GM18909 (cell line): Measurements from ENCODE around the gene RBM17.
"Not testable (repeated sequence)": the region's sequence is repeated elsewhere in the genome, so short reads cannot be mapped to it uniquely, and the experiment has no call there.

Source experiments
- ATAC-seq: cut with Tn5 transposase; IDR thresholded peaks from one replicate; pipeline ENCODE4 v1.9.1; 2021; ENCODE audit warnings: mild to moderate bottlenecking; ENCODE audit not compliant: unreplicated experiment, poor library complexity

RBM17 gene

DNA sequence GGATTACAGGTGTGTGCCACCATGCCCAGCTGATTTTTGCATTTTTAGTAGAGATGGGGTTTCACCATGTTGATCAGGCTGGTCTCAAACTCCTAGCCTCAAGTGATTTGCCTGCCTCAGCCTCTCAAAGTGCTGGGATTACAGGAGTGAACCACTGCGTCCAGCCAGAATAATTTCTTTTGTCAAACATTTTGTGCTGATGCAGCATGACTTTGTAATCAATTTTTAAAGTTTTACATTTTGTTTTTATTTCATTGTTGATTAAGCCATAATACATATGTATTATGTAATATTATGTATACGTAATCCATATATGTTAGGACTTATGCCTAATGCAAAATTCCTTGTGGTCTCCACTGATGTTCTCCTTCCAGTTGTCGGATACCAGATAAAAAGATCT is 18.8 kb downstream of the RBM17 start:
- ATAC-seq = not testable (repeated sequence)

DNA sequence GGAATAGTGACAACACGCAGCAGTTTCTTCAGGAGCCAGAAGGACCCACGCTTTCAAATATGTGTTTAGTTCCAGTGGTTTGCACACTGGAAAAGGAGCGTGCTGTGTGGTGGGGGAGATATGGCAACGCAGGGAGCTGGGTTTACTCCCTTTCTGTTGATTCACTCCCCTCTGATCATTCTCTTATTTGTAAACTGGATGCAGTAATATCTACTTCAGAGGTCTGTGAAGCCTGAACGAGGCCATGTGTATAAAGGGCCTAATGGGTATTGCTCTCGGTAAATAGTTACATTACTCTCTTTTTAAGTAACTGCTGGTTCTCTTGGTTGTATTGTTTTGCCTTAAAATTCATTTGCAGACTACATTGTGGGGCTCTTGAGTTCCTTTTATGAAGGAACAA is 19.2 kb downstream of the RBM17 start:
- no peak for ATAC-seq

DNA sequence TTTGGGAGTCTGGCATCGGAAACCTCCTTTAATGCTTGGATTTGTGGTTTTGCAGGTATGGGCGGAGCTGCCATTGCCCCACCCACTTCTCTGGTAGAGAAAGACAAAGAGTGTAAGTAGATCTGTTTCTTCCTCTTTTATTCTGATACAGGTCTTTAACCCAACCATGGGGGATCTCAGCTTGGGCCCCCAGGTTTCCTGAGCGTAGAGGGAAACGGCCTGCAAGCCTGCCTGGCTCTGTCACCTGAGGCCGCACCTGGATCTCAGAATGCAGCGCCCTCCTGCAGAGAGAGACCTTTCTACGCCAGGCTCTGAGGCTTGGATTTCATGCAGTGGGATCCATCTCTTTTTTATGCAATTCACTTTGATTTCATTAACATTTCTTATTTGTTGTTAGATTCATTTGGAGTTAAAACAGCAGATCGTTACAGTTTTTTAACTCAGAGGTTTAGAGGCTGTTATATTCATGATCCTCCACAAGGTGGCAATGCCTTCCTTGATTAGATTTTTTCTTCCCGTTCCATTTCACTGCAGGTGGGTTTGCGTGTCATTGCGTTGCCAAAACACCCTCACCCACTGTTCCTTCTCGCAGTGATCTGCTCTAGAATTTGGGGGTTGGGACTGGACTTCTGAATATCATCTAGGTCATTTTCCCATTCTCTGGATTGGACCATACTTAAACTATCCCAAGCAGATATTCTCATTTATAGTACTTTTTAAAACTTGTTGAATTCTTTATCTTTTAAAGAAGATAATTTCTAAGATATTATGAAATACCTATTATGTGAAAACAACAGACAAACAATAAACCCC is 20.0 kb downstream of the RBM17 start:
- ATAC-seq = no peak

DNA sequence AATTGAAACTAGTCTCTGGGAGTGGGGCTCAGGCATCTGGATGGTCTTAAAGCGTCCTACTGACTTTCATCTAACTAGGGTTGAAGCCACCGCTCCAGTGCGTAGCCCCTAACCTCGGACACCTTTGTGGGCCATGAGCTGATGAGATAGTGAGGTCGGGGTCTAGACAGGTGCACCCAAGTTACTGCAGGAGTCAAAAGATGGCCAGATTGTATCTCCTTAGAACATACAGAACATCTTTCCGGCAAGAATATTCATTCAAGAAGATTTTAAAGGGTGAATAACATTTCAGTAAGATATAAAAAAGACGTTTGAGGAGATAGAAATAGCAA is 20.6 kb downstream of the RBM17 start:
- no peak for ATAC-seq

DNA sequence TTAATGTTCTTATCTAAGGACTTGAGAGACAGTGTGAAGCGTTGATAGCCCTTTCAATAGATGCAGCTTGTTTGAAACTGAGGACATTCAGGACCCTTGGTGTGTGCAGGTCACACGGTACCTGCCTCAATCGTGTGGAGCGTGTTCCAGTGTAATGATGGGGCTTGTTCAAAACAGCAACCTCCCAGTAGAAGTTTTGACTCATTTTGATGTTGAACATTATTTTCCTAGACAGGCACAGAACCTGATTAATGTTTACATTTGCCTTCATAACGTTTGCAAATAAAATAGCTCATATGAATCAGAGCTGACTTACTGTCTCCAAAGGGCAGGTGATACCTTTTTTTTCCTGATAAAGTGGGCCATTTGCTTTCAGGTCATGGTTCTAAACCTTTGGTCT is 21.3 kb downstream of the RBM17 start:
- no peak for ATAC-seq

DNA sequence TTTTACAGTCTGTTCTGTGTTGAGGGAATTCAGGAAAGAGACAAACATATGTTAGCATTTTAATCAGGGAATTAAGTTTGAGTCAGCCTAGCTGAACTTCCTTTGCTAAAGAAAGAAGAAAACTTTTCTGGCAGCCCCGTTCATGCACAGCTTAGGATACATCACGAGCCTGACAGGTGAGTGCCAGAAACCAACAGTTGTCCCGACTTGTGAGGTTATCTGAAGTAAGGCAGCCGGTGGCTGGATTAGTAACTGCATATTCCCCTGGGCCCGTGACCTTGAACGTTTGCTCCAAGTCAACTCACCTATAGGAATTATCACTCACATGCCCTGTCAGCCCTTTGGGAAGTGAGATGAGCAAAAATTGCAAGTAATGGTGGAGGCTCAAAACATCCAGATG is 24.1 kb downstream of the RBM17 start:
- ATAC-seq = no peak

DNA sequence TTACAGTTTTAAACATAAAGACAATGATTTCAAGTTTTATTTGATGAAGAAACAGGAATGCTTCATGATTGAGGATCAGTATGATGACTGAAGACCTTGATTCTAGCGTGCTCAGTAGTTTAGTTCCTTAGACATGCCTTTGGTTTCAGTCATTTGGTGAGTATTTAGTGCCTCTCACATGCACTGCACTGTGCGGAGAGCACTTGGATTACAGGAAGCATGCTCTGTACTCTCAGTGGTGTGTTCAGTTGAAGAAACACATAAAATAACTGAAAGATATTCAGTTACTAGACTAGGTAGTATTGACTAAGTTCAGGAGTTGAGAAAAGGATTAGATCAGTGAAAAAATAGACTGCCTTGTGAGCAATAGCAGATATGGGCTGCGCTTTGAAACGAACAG is 25.5 kb downstream of the RBM17 start:
- ATAC-seq = no peak

DNA sequence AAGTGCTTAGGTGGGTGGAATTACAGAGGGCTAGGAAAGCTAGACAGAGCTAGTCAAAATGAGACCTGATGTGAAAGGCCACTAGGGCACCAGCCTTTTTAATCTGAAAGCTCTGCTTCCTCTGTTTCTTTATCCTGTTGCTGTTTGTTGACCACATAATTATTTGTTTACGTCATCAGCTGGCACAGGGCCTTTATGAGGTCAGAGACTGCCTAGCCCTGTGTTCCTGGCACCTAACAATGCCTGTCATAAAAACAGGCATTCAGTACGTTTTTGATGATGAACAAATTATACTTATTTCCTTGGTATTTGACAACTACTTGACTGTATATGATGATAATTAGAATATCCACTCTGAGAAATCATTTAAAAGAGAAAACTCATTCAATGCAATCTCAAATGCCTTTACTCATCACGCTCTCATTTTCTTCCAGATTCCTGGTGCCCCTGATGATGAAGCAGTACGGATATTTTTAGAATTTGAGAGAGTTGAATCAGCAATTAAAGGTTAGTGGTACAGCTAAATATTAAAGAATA is 26.0 kb downstream of the RBM17 start:
- ATAC-seq = no peak

DNA sequence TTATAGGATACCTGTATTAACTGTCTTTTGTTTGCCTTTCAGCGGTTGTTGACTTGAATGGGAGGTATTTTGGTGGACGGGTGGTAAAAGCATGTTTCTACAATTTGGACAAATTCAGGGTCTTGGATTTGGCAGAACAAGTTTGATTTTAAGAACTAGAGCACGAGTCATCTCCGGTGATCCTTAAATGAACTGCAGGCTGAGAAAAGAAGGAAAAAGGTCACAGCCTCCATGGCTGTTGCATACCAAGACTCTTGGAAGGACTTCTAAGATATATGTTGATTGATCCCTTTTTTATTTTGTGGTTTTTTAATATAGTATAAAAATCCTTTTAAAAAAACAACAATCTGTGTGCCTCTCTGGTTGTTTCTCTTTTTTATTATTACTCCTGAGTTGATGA is 26.6 kb downstream of the RBM17 start:
- ATAC-seq = no peak

DNA sequence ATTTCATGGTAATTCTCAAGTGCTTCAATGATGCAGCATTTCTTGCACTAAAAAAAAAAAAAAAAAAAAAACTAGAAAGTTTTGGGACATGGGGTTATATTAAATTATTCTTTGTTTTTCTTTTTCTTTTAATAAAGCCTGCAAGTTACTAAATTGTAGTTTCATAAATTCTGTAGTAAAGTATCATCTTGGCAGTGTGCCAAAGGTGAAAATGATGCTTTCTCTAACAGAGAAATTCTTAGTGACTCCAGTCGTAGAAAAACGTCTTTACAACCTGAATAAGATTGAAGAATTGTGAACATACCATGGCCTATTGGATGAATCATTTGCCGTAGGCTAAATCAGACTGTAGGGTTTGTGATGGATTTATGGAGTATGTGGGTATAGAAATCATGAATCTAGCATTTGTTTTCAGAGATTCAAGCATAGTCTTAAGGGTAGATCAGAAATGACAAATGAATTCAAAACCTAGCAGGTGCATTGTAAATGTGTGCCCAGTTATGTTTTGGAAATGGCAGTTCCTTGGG is 27.1 kb downstream of the RBM17 start:
- no peak for ATAC-seq

DNA sequence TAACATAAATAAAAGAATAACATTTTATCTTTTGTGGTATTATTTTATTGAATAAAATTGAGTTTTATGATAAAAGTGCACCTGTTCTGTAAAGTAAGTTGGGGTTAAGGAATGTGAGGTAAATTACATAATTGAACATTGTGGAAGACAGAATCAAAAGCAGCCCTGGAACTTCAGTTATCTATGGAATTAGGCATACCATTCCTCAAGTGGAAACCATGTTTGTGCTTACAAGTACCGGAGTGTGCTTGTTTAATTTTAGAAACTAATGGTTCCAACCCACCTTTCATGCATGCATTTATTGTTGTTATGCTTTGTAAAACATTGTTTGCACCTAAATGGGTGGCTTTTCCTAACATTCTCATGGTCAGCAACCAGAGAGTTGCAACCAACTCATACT is 28.0 kb downstream of the RBM17 start:
- no peak for ATAC-seq

DNA sequence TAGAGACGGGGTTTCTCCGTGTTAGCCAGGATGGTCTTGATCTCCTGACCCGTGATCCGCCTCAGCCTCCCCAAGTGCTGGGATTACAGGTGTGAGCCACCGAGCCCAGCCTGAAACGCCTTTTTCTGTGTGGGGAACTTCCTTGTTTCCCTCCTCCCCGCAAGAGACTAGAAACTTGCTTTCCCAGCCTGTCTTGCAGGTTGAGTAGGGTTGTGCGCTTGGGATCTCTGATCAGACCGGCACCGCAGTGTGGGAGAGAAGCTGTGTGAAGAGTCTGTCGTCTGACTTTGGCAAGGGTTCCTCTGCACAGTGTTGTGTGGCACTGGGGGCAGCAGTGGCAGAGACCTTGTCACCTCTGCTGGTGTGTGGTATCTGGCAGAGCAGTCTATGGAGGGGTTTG is 28.9 kb downstream of the RBM17 start:
- ATAC-seq = no peak

DNA sequence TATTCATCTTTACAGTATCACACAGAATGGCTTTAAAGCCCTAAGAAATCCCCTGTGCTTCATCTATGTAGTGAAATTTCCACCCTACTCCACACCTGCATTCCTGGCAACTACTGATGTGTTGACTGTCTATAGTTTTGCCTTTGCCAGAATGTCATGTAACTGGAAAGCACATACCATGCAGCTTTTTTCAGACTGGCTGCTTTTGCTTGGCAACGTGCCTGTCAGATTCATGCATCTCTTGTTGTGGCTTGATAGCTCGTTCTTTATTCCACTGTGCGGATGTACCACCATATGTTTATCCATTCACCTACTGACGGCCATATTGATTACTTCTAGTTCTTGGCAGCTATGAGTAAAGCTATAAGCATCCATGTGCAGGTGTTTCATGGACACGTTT is 30.6 kb downstream of the RBM17 start:
- no peak for ATAC-seq

DNA sequence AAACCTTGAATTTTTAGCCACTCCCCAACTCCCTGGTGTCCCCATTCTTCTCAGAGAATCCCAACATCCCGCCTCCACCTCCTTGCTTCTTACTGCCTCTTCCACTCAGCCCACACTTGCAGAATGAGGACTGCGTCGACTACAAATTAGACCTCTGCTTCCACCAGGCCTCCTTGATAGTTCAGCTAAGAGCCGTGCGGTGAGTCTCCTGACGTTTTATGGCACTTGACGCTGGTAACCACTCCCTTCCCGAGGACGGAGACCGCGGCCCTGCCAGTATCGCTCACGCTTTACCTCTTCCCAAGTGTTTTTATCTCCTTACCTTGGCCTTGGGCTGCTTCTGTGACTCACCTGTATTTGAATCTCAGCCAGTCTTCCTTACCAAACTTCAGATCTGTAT is 31.1 kb downstream of the RBM17 start:
- no peak for ATAC-seq

DNA sequence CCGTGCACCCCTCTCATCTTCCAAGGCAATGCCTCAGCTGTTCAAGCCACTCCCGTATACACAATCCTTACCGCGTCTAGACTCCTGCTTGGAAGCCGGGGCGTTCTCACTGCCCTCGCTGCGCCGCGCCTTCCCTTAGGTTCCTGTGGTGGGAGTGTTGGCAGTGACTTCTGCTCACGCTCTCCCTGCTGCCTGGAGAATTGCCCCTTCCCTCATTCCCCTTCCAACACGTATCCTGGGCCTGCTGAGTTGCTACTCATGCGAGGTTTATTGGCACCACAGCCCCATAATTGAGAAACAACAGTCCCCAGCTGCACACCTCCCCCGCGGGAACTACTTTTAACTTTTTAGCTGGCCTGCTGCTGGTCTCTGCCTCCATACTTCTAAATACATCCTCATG is 31.9 kb downstream of the RBM17 start:
- no peak for ATAC-seq

DNA sequence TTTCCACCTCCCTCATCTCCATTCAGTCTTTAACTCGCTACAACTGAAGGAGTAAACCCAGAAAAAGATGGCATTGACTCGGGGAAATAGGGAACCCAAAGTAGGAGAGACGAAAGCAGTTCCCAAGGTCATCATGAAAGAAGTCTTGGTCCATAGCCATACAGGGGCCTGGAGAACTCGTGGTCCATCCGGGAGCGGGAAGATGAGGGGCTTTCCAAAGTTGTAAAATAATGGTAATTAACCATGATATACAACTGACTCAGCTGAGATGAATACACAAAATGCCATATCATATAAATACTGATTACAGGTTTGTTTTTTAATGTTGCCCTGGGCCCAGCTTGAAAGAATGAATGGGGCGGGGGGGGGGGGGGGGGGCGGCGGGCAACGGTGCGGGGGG is 32.3 kb downstream of the RBM17 start:
- ATAC-seq = no peak

DNA sequence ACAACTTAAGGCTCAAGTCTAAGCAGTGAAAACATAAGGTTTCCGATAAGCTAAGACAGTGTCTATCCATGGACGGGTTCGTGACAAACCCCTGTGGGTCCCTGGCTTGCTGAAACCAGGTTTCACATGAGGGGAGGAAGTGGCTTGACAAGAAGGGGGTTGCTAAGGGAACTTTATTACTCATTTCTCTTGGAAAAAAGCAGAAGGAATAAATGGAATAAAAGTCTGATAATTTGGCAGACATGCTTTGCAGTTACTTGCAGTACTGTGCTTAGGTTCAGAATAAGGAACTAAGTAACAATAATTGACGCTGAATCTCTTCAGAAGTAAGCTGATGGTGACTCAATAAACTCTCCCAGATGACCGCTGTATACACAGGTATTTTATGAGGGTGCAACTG is 34.7 kb downstream of the RBM17 start:
- ATAC-seq = no peak

DNA sequence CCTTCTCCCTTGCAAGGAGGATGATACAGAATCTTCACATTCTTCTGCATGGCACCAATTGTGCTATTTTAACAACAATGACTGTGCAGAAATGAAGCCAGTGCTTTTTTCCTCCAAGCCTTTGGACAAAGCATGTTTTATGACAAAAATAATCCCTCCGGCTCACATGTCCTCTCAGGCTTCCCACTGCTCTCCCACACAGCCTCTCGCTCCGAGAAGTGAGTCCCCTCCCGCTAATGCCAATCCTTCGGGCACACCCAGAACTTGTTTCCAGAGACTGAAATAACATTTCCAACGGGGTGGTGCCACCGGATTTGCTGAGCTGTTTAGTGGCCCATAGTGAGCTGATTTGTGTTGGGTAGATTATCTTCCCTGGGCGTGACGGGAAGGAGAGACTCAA is 35.8 kb downstream of the RBM17 start:
- ATAC-seq = no peak

DNA sequence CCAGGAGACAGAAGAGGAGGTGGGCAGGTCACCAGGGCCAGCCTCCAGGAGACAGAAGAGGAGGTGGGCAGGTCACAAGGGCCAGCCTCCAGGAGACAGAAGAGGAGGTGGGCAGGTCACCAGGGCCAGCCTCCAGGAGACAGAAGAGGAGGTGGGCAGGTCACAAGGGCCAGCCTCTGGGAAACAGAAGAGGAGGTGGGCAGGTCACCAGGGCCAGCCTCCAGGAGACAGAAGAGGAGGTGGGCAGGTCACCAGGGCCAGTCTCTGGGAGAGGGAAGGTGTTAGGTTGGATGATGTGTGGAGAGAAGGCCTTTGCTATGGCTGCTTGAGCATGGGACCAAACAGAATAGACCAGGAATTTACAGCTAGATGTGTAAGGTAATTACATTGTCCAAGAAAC is 38.6 kb downstream of the RBM17 start:
- not testable (repeated sequence) for ATAC-seq

DNA sequence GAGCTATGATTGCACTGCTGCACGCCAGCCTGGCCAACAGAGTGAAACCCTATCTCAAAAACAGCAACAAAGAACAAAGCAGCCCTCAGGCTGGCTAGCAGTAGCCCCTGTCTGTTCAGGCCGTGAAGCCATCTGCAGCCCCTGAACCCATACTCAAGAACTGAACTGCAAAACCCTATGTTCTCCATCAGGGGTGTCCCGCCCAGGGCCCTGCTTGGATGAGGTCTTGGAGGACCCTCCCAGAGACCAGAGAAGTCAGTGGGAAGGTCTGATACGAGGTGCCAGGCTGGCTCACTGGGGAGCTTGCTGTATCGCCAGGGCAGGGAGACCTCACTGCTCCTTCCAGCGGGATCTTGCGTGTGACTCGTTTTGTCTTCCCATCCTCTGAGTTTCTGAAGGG is 39.3 kb downstream of the RBM17 start:
- ATAC-seq = no peak

DNA sequence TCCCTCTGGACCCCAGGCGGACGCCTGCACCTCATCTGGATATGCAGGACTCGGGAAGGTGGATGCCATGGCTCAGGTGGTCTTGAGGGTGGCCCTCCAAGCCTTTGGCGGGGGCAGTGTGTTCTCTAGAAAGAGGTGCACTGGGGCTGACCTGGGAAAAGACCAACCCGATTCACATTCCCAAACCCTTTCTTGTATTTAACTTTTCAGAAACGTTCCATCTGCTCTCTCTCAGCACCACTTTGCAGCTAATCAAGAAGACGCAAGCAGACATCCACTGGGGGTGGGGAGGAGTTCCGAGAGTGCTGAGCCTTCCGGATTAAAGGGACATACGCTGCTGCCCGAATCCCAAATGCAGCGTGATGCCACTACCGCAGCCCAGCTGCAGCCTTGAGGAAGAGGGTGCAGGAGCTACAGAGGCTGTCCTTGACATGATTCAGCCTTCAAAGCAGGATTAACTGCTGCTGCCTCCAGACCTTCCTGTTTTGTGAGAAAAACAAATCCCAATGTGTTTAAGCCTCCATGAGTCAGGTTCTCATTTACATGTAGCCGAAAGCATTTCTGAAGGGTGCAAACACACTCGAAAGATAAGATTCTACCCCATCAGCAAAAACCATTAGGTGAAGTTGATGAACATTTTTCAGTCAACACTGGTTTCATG is 39.9 kb downstream of the RBM17 start:
- no peak for ATAC-seq
